CD14-positive monocyte (primary cell): Measurements from ENCODE around the gene MAP2K7. TPM values are rescaled to one million over a fixed set of nuclear protein-coding genes. Genes with fewer than 3 reads are reported as not detected.

Source experiments
- DNase-seq, 3 donors: peaks; one replicate each; pipeline ENCODE4 v3.0.0-alpha.2; 2011 to 2022
- H2AFZ ChIP-seq: 2 replicates; pipeline ENCODE4 v1.6.0; 2012; ENCODE audit warnings: mild to moderate bottlenecking, low read depth, low read length, inconsistent platforms; ENCODE audit not compliant: insufficient read depth, poor library complexity, severe bottlenecking
- H3K27ac ChIP-seq, 2 donors: 1 replicate in 1 of 2; 2 replicates in 1 of 2; pipeline ENCODE4 v1.5.1; 2012 to 2013; ENCODE audit warnings: low read length in 2 of 2, control low read depth in 1 of 2, inconsistent platforms in 1 of 2, low read depth in 1 of 2, mild to moderate bottlenecking in 1 of 2
- H3K27me3 ChIP-seq, 2 donors: one replicate each; pipeline versions ENCODE4 v1.6.0 to v1.6.1; 2011 to 2013; ENCODE audit warnings: low read length in 2 of 2; ENCODE audit not compliant: control insufficient read depth in 2 of 2, insufficient read depth in 2 of 2
- H3K36me3 ChIP-seq, 2 donors: replicated peaks in 1 of 2; 1 replicate in 1 of 2; 2 replicates in 1 of 2; pipeline versions ENCODE4 v1.5.1 to v1.6.1; 2012 to 2013; ENCODE audit warnings: low read length in 2 of 2, control low read depth in 1 of 2, inconsistent platforms in 1 of 2, mild to moderate bottlenecking in 1 of 2; ENCODE audit not compliant: insufficient read depth in 2 of 2, control insufficient read depth in 1 of 2
- H3K4me1 ChIP-seq, 2 donors: 1 replicate in 1 of 2; 2 replicates in 1 of 2; pipeline versions ENCODE4 v1.5.1 to v1.6.1; 2012 to 2013; ENCODE audit warnings: low read length in 2 of 2, control low read depth in 1 of 2, inconsistent platforms in 1 of 2, mild to moderate bottlenecking in 1 of 2, moderate library complexity in 1 of 2; ENCODE audit not compliant: insufficient read depth in 2 of 2, control insufficient read depth in 1 of 2
- H3K4me2 ChIP-seq: replicated peaks from 2 replicates; pipeline ENCODE3; 2012; ENCODE audit warnings: low read length, moderate library complexity, mild to moderate bottlenecking; ENCODE audit not compliant: poor library complexity, severe bottlenecking; ENCODE audit errors: extremely low read depth
- H3K4me3 ChIP-seq, 3 experiments: fragments of 200-600 bp in 1 of 3; sonication (generic) in 1 of 3; replicated peaks in 1 of 3; 1 replicate in 2 of 3; 2 replicates in 1 of 3; pipeline ENCODE4 v1.5.1; 2011 to 2013; ENCODE audit warnings: low read length in 3 of 3, mild to moderate bottlenecking in 3 of 3, control low read depth in 2 of 3, low read depth in 2 of 3, inconsistent platforms in 1 of 3, moderate library complexity in 1 of 3
- H3K79me2 ChIP-seq: 2 replicates; pipeline ENCODE4 v1.6.0; 2012; ENCODE audit warnings: mild to moderate bottlenecking, control low read depth, inconsistent platforms, low read length, moderate library complexity; ENCODE audit not compliant: insufficient read depth
- H3K9ac ChIP-seq: 2 replicates; pipeline ENCODE4 v1.6.0; 2017; ENCODE audit warnings: low read length, mild to moderate bottlenecking; ENCODE audit not compliant: insufficient read depth, poor library complexity, severe bottlenecking
- H3K9me3 ChIP-seq, 2 donors: replicated peaks in 1 of 2; 1 replicate in 1 of 2; 2 replicates in 1 of 2; pipeline versions ENCODE4 v1.5.1 to v1.6.1; 2012 to 2013; ENCODE audit warnings: low read length in 2 of 2, control low read depth in 1 of 2; ENCODE audit not compliant: control insufficient read depth in 1 of 2, insufficient read depth in 1 of 2
- H4K20me1 ChIP-seq: 2 replicates; pipeline ENCODE4 v1.6.0; 2012; ENCODE audit warnings: mild to moderate bottlenecking, low read length, control low read depth, moderate library complexity; ENCODE audit not compliant: insufficient read depth
- H3K27ac Mint-ChIP-seq, 7 donors: one replicate each; pipeline ENCODE4 v1.8.0; 2020; ENCODE audit warnings: mild to moderate bottlenecking in 7 of 7, mixed read lengths in 7 of 7, moderate library complexity in 6 of 7, inconsistent platforms in 2 of 7
- H3K27me3 Mint-ChIP-seq, 3 donors: one replicate each; pipeline ENCODE4 v1.8.0; 2021 to 2022; ENCODE audit warnings: low read depth in 3 of 3, mild to moderate bottlenecking in 3 of 3, mixed read lengths in 3 of 3, moderate library complexity in 3 of 3, inconsistent platforms in 1 of 3
- H3K36me3 Mint-ChIP-seq, 2 donors: one replicate each; pipeline ENCODE4 v1.8.0; 2020; ENCODE audit warnings: mixed read lengths in 2 of 2, inconsistent platforms in 1 of 2, mild to moderate bottlenecking in 1 of 2
- H3K4me1 Mint-ChIP-seq: one replicate; pipeline ENCODE4 v1.8.0; 2020; ENCODE audit warnings: mild to moderate bottlenecking, mixed read lengths
- H3K4me3 Mint-ChIP-seq, 2 donors: one replicate each; pipeline ENCODE4 v1.8.0; 2020; ENCODE audit warnings: mild to moderate bottlenecking in 2 of 2, mixed read lengths in 2 of 2, moderate library complexity in 1 of 2
- H3K9me3 Mint-ChIP-seq, 7 donors: one replicate each; pipeline ENCODE4 v1.8.0; 2020 to 2022; ENCODE audit warnings: mixed read lengths in 7 of 7, mild to moderate bottlenecking in 6 of 7, moderate library complexity in 6 of 7, inconsistent platforms in 2 of 7
- WGBS: methylation state at CpG from one replicate; pipeline ENCODE4 v1.1.5; 2013; ENCODE audit warnings: missing lambda C conversion rate; ENCODE audit not compliant: insufficient coverage; 5-methylcytosine and 5-hydroxymethylcytosine counted together
- intact Hi-C, 2 donors: fragments of 100-400 bp; cut with micrococcal nuclease; formaldehyde crosslinking; loops; one replicate each; pipeline versions ENCODE4 v1.15.0 to v1.15.1; 2023
- polyA plus RNA-seq, 3 donors: library from polyadenylated mRNA; depleted of rRNA in 1 of 3; unstranded in 2 of 3; stranded (reverse) in 1 of 3; fragments of 300-500 nt in 2 of 3; fragments of >200 nt in 1 of 3; fragmentation: Illumina TruSeq in 2 of 3; gene quantifications; 1 replicate in 2 of 3; 2 replicates in 1 of 3; pipeline ENCODE4 v1.2.3, GENCODE V29; 2012 to 2021
- TF ChIP-seq, protein P1 (sequence below): fragments of 200-600 bp; IDR thresholded peaks from one replicate; pipeline ENCODE4 v1.8.0; 2022; ENCODE audit warnings: antibody characterized with exemption, mild to moderate bottlenecking

MAP2K7 gene
- polyA plus RNA-seq, 3 donors, result 0.92 to 39.5 (median 1.5) TPM

DNA sequence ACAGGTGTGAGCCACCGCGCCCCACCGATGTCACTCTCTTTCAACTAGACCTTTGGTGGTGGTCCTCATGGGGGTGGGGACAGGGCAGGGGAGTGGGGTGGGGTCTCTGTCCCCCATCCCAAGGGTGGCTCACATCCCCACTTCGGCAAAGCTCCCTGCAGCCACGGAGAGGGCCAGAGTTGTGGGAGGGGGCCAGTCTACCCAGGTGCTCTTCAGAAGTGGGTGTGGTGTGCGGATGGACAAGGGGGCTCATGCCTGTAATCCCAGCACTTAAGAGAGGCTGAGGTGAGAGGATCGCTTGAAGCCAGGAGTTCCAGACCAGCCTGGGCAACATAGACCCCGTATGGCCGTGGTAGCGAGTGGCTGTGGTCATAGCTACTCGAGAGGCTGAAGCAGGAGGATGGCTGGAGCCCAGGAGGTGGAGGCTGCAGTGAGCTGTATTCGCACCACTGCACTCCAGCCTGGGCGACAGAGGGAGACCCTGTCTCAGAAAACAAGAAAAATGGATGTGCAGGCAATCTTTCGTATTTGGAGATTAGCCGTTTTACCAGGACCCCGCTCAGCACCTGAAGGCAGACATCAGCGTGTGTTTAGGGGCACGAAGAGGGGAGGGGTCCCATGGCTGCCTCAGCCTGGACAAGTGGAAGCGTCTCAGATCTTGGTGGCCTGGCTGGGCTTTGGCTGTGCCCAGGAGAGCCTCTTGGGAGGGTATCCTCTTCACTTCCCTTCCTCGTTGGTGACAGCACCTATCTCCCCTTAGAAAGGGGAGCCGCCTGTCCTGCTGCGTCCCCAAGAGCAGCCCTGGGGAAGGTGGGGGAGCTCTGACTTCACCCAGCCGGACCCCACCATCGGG is 11.8 kb downstream of the MAP2K7 start:
- peaks cover 26 to 49% of the 10 kb centered on the region in 2 donors for H3K4me1 ChIP-seq
- no peak overlapping the region for H3K9ac ChIP-seq
- Mint-ChIP-seq H3K27me3 (peaks cover 47 to 65% (median 56%) of the 10 kb centered on the region in 3 donors), H3K4me1 (peaks cover 37% of the 10 kb centered on the region), H3K9me3 (peaks cover 0 to 28% (median 15%) of the 10 kb centered on the region in 7 donors), H3K36me3 (peaks cover 23 to 28% of the 10 kb centered on the region in 2 donors), H3K27ac (no peak overlapping the region), H3K4me3 (peak overlapping the region; percentile 50 to 77)
- peak overlapping the region; percentile 74 for H3K4me2 ChIP-seq
- H3K79me2 ChIP-seq, result no peaks in the 10 kb centered on the region
- WGBS, result 51% methylated on average over 16 of the region's 24 CpGs
- H3K4me3 ChIP-seq, result peak overlapping the region in 1 of 3 experiments; percentile 63
- H3K9me3 ChIP-seq, result peaks cover 0 to 19% of the 10 kb centered on the region in 2 donors
- TF ChIP-seq, protein P1, sequence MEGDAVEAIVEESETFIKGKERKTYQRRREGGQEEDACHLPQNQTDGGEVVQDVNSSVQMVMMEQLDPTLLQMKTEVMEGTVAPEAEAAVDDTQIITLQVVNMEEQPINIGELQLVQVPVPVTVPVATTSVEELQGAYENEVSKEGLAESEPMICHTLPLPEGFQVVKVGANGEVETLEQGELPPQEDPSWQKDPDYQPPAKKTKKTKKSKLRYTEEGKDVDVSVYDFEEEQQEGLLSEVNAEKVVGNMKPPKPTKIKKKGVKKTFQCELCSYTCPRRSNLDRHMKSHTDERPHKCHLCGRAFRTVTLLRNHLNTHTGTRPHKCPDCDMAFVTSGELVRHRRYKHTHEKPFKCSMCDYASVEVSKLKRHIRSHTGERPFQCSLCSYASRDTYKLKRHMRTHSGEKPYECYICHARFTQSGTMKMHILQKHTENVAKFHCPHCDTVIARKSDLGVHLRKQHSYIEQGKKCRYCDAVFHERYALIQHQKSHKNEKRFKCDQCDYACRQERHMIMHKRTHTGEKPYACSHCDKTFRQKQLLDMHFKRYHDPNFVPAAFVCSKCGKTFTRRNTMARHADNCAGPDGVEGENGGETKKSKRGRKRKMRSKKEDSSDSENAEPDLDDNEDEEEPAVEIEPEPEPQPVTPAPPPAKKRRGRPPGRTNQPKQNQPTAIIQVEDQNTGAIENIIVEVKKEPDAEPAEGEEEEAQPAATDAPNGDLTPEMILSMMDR, result no peak
- DNase-seq, result no peak
- intact Hi-C loops, result no loop called here
- H3K27me3 ChIP-seq, result peaks cover 26 to 47% of the 10 kb centered on the region in 2 donors
- H3K36me3 ChIP-seq, result peaks cover 24 to 26% of the 10 kb centered on the region in 2 donors
- H4K20me1 ChIP-seq, result peaks cover 32% of the 10 kb centered on the region
- no peak overlapping the region for H3K27ac ChIP-seq
- peak overlapping the region; percentile 61 for H2AFZ ChIP-seq

DNA sequence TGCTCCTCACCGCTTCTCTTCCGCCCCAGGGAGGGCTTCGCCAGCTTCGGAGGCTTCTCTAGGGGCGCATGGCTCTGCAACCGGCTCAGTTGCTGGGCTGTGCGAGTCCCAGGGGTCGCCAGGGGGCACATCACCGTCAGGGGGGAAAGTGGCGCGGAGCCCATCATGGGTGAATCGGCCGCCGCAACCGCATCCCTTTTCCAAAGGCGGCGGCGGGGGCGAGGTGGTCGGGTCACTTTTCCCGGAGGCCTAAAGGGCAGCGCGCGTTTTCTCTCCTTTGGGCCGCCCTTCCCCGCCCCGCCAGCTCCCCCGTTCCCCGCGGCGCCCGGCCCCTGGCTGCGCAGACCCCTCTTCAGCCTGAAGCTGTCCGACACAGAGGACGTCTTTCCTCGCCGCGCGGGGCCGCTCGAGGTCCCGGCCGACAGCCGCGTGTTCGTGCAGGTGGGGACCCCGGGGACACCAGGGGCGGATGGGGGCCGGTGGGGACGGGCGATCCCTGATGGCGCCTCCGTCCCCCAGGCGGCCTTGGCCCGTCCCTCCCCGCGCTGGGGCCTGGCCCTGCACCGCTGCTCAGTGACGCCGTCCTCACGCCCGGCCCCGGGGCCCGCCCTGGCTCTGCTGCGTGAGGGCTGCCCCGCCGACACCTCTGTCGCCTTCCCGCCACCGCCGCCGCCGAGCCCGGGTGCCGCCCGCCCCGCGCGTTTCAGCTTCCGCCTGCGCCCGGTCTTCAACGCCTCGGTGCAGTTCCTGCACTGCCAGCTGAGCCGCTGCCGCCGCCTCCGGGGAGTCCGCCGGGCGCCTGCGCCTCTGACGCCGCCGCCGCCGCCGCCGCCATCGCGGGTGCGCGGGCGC is 12.7 kb downstream of the MAP2K7 start:
- peaks cover 0 to 19% of the 10 kb centered on the region in 2 donors for H3K9me3 ChIP-seq
- under 1% methylated on average over 98 of the region's 104 CpGs for WGBS
- peaks cover 23% of the 10 kb centered on the region for H4K20me1 ChIP-seq
- H3K4me3 ChIP-seq, result peak overlapping the region in 2 of 3 experiments; percentile 1 to 63
- intact Hi-C loops, result no loop called here
- H3K27ac ChIP-seq, result no peak overlapping the region
- H3K27ac Mint-ChIP-seq, result no peak overlapping the region
- H3K36me3 ChIP-seq, result peaks cover 16 to 18% of the 10 kb centered on the region in 2 donors
- peaks cover 16 to 20% of the 10 kb centered on the region in 2 donors for H3K36me3 Mint-ChIP-seq
- H3K4me1 Mint-ChIP-seq, result peaks cover 43% of the 10 kb centered on the region
- H3K4me1 ChIP-seq, result peaks cover 30 to 54% of the 10 kb centered on the region in 2 donors
- H2AFZ ChIP-seq, result peak overlapping the region; percentile 61
- peaks cover 48 to 65% (median 56%) of the 10 kb centered on the region in 3 donors for H3K27me3 Mint-ChIP-seq
- H3K4me3 Mint-ChIP-seq, result peak overlapping the region; percentile 70 to 89
- TF ChIP-seq, protein P1, result no peak
- peaks cover 26 to 47% of the 10 kb centered on the region in 2 donors for H3K27me3 ChIP-seq
- H3K79me2 ChIP-seq, result no peaks in the 10 kb centered on the region
- peak overlapping the region; percentile 74 for H3K4me2 ChIP-seq
- peaks cover 0 to 28% (median 15%) of the 10 kb centered on the region in 7 donors for H3K9me3 Mint-ChIP-seq
- peak; percentile 17 to 57 (median 31) for DNase-seq
- peak overlapping the region; percentile 21 for H3K9ac ChIP-seq
